Measurements from ENCODE around the gene SLC16A6.

GRCh38 chr17:68247445-68248198, 43.3 kb downstream of the SLC16A6 start, which contains the start of gene AMZ2:
- TF ChIP-seq CTCF (IDR thresholded peaks at IDR 0.05 in 8 of 11, conservative IDR thresholded peaks at IDR 0.05 in 3 of 11) (peak in 2 of 11 experiments; percentile 17 to 34), POLR2A (IDR thresholded peaks at IDR 0.05) (peak; percentile 86 to 94 (median 87))

Measured in spleen (tissue), 7 donors.